GM12801 (cell line): ENCODE data around the gene TTLL13.

Experiments
- CTCF ChIP-seq: IDR thresholded peaks from one replicate; pipeline ENCODE4 v1.5.1; 2011; ENCODE audit warnings: control low read depth; ENCODE audit not compliant: insufficient read length; ENCODE audit errors: extremely low read depth

The TTLL13 gene

GRCh38 chr15:90300988-90301706 is 51.8 kb downstream of the TTLL13 start:
- no peak for TF ChIP-seq CTCF

DNA sequence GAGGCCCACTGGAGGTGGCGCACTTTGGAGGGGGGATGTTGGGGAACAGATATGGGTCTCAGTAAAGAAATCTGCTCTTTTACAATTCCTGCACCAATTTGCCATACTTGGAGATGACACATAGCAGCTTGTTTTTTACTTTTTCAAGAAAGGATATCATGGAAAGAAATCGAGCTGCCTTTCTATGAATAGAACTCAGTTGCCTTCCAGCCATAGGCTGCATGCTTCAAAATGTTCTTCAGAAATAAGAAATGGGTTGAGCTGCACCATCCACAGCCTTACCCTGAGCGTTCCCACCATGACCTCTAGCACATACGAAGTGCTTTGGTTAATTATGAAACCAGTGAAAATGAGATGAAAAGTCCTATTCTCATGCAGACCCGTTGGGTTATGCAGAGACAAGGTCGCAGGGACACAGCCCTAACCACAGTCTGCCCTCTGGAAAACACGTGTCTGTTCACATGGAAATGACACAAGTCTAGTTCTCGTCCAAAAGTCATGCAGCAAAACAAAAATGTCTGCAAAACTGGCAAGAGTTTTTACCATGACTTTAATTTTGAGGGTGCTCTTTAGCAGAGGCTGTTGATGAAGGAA is 52.4 kb downstream of the TTLL13 start:
- TF ChIP-seq CTCF: no peak

DNA sequence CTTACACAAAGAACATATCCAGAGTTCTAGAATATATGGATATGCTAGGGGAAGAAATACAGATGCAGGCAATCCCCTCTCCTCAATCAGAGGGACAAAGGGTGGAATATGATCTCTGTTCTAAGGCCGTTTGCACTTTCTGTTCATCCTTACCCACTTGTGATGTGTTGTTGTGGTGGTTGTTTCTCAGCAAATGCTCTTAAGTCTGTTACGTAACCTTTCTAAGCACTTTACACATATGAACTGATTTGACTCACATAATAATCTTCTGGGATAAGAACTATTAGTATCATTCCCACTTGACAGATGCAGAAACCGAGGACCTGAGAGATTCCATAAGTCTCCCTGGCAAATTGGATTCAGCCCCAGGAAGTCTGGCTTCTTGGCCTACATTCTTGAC is 56.6 kb downstream of the TTLL13 start:
- TF ChIP-seq CTCF: no peak

DNA sequence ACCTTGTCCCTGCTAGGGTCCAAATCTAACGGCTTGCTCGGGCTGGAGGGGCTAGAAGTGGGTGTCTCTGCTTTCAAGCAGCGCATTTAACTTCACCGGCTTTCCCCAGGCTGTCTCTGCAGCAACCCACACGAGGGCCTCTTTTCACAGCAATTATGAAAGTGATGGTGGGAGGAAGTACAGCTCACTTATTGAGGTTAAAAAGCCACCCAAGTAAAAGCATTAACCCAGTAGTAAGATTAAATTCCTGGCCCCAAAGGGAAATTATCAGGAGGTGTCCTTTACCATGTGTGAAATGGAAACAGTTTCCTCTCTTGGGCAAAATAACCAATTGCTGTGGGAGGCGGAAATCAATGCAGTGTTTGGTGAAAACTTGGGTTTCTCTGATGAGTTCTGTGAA is 57.2 kb downstream of the TTLL13 start:
- no peak for TF ChIP-seq CTCF

DNA sequence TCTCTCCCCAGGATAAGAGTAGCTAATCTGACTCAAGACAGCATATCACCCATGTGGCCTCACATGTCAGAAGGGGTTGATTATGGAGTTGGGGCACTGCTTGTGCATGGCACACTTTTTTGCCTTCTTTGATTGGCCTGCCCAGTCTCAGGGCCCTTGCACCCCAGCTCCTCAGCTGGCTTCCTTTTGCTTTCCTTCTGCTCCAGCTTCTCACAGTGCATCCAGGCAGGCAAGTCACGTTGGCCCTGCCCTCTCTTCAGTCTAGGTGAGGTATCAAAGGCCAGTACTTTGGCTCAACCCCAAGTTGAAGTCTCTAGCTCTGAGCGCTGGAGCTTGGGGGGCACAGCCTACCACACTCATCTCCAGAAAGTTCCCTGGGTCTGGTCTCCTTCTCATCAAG is 58.3 kb downstream of the TTLL13 start:
- TF ChIP-seq CTCF: no peak

DNA sequence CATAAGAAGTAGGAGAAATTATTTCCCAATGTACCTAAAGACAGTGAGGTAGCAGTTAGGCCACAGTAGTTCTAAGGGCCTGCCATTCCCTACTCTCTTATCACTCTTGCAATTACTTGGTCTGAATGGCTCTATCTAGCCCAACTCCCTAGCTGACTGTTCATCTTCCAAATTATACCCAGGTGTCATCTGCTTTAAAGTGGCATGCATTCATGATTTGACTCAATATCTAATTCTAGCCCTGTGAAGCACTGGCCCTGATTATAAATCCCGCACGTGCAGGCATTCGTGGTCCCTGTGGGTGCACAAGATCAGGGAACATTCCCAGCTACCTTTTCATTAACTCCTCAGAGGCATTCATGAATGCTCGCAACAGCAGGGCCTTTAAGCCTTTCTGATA is 59.7 kb downstream of the TTLL13 start:
- TF ChIP-seq CTCF: no peak
